Measurements from ENCODE around the gene BMPR1A. TPM values are rescaled to one million over a fixed set of nuclear protein-coding genes. Genes with fewer than 3 reads are reported as not detected.

The BMPR1A gene
- total RNA-seq, 2 donors from 2014 or later = 7.0 to 11.8 TPM

DNA sequence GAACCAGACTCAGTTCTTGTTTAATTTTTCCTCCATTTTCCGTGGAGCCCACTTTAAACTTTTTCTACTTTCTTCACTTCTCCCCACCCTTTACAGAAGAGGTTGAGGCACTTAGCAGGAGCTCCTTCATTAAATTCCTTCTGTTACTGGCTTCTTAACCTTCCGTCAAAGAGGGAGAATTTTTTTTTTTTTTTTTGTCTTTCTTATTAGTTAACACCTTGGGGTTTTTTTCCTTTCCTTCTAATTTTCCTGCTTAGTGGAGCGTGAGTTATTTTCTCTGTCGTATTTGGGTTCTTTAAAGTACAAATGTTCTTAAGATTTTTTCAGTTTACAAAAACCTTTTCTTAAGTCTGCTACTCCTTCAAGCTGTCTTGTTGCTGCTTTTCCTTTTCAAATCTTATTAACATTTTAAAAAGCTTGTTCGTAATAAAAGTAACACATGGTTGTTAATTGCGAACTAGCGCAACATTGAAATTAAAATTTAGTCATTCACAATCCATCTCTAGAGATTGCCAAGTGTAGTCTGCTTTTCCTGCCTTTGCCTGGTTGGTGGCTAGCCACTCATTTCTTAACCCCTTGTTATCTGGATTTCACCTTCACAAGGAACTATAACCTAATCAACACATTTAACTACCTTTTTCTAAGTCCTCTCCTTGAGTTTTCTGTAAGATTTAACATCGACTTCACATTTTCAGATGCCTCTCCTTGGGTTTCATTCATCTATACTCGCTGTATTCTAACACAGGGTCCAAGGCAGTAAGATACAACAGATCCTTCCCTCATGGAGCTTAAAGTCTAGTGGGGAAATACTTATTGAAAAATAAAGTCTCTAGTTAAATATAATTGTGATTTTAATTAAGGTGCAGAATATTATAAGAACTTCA, 2.0 kb downstream of the BMPR1A start:
- ATAC-seq (replicated peaks in 1 of 2) (no peak), DNase-seq (no peak)
- Mint-ChIP-seq H3K4me3 (peak overlapping the region; percentile 88 to 95), H3K9me3 (no peaks in the 10 kb centered on the region), H3K27ac (no peak overlapping the region), H3K4me1 (ENCODE audit: low read depth) (peaks cover 35% of the 10 kb centered on the region), H3K27me3 (ENCODE audit: low read depth) (peaks cover 45% of the 10 kb centered on the region), H3K36me3 (ENCODE audit: insufficient read depth in 2 of 2) (peaks cover 3% of the 10 kb centered on the region in 2 donors)

- Mint-ChIP-seq H3K27ac (peak overlapping the region; percentile 20), H3K27me3 (ENCODE audit: low read depth) (peaks cover 45% of the 10 kb centered on the region), H3K36me3 (ENCODE audit: insufficient read depth in 2 of 2) (peaks cover 3% of the 10 kb centered on the region in 2 donors), H3K4me1 (ENCODE audit: low read depth) (peaks cover 35% of the 10 kb centered on the region), H3K4me3 (peak overlapping the region in 1 of 2 donors; percentile 95), H3K9me3 (no peaks in the 10 kb centered on the region)
- no peak for DNase-seq
- no peak for ATAC-seq (replicated peaks in 1 of 2)
Observed at GRCh38 chr10:86759073-86759672, 2.8 kb downstream of the BMPR1A start.

- Mint-ChIP-seq H3K9me3 (no peaks in the 10 kb centered on the region), H3K4me1 (ENCODE audit: low read depth) (peaks cover 12% of the 10 kb centered on the region), H3K27ac (no peak overlapping the region), H3K4me3 (no peak overlapping the region), H3K27me3 (ENCODE audit: low read depth) (peaks cover 22% of the 10 kb centered on the region), H3K36me3 (ENCODE audit: insufficient read depth in 2 of 2) (no peaks in the 10 kb centered on the region)
- ATAC-seq (replicated peaks in 1 of 2) = no peak
- no peak for DNase-seq
Observed at GRCh38 chr10:86763404-86763803, 7.0 kb downstream of the BMPR1A start.

- DNase-seq = no peak
- no peak for ATAC-seq (replicated peaks in 1 of 2)
- Mint-ChIP-seq H3K4me1 (ENCODE audit: low read depth) (no peaks in the 10 kb centered on the region), H3K9me3 (no peaks in the 10 kb centered on the region), H3K27ac (no peak overlapping the region), H3K36me3 (ENCODE audit: insufficient read depth in 2 of 2) (no peaks in the 10 kb centered on the region), H3K27me3 (ENCODE audit: low read depth) (peaks cover 7% of the 10 kb centered on the region), H3K4me3 (no peak overlapping the region)
Observed at GRCh38 chr10:86765548-86765947, 9.1 kb downstream of the BMPR1A start.

GRCh38 chr10:86768412-86769062, 12.1 kb downstream of the BMPR1A start:
- Mint-ChIP-seq H3K4me1 (ENCODE audit: low read depth) (no peaks in the 10 kb centered on the region), H3K36me3 (ENCODE audit: insufficient read depth in 2 of 2) (no peaks in the 10 kb centered on the region), H3K27ac (no peak overlapping the region), H3K9me3 (no peaks in the 10 kb centered on the region), H3K27me3 (ENCODE audit: low read depth) (no peaks in the 10 kb centered on the region), H3K4me3 (no peak overlapping the region)
- ATAC-seq (replicated peaks in 1 of 2) (no peak), DNase-seq (no peak)

- Mint-ChIP-seq H3K27me3 (ENCODE audit: low read depth) (no peaks in the 10 kb centered on the region), H3K4me3 (no peak overlapping the region), H3K4me1 (ENCODE audit: low read depth) (no peaks in the 10 kb centered on the region), H3K9me3 (no peaks in the 10 kb centered on the region), H3K27ac (no peak overlapping the region), H3K36me3 (ENCODE audit: insufficient read depth in 2 of 2) (no peaks in the 10 kb centered on the region)
- no peak for DNase-seq
- no peak for ATAC-seq (replicated peaks in 1 of 2)
Observed at GRCh38 chr10:86769991-86770390, 13.6 kb downstream of the BMPR1A start.

- no peaks in the 10 kb centered on the region for H3K9me3 Mint-ChIP-seq
- ATAC-seq (replicated peaks in 1 of 2) = no peak
- no peak for DNase-seq
- no peaks in the 10 kb centered on the region for H3K36me3 Mint-ChIP-seq (ENCODE audit: insufficient read depth in 2 of 2)
- no peak overlapping the region for H3K4me3 Mint-ChIP-seq
- H3K27ac Mint-ChIP-seq = no peak overlapping the region
- H3K4me1 Mint-ChIP-seq (ENCODE audit: low read depth) = no peaks in the 10 kb centered on the region
- no peaks in the 10 kb centered on the region for H3K27me3 Mint-ChIP-seq (ENCODE audit: low read depth)
Observed at GRCh38 chr10:86770412-86770960, 14.1 kb downstream of the BMPR1A start.

- Mint-ChIP-seq H3K4me3 (no peak overlapping the region), H3K9me3 (no peaks in the 10 kb centered on the region), H3K27me3 (ENCODE audit: low read depth) (no peaks in the 10 kb centered on the region), H3K27ac (no peak overlapping the region), H3K4me1 (ENCODE audit: low read depth) (no peaks in the 10 kb centered on the region), H3K36me3 (ENCODE audit: insufficient read depth in 2 of 2) (no peaks in the 10 kb centered on the region)
- DNase-seq (no peak), ATAC-seq (replicated peaks in 1 of 2) (no peak)
Observed at GRCh38 chr10:86773498-86773897, 17.1 kb downstream of the BMPR1A start.

GRCh38 chr10:86775056-86775869, 18.8 kb downstream of the BMPR1A start:
- Mint-ChIP-seq H3K27me3 (ENCODE audit: low read depth) (no peaks in the 10 kb centered on the region), H3K27ac (no peak overlapping the region), H3K4me1 (ENCODE audit: low read depth) (no peaks in the 10 kb centered on the region), H3K36me3 (ENCODE audit: insufficient read depth in 2 of 2) (no peaks in the 10 kb centered on the region), H3K4me3 (no peak overlapping the region), H3K9me3 (no peaks in the 10 kb centered on the region)
- no peak for DNase-seq
- peak in 1 of 2 donors; percentile 30 for ATAC-seq (replicated peaks in 1 of 2)

DNA sequence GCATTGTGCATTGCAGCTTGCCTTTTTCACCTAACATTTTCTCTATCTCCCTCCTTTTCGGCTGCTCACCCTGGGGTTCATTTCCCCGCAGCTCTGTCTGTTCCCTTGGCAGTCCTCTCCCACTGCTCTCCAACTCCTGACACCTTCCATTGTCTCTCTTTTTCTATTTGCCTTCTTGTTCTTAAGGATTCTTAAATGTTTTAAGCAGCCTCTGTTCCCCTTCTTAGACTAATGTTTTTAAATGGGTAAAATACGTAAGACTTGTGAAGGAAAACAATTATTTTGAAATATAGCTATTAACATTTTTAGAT, 19.4 kb downstream of the BMPR1A start:
- no peaks in the 10 kb centered on the region for H3K4me1 Mint-ChIP-seq (ENCODE audit: low read depth)
- DNase-seq (no peak), ATAC-seq (replicated peaks in 1 of 2) (no peak)
- H3K4me3 Mint-ChIP-seq = no peak overlapping the region
- H3K9me3 Mint-ChIP-seq = no peaks in the 10 kb centered on the region
- no peaks in the 10 kb centered on the region for H3K36me3 Mint-ChIP-seq (ENCODE audit: insufficient read depth in 2 of 2)
- no peaks in the 10 kb centered on the region for H3K27me3 Mint-ChIP-seq (ENCODE audit: low read depth)
- H3K27ac Mint-ChIP-seq = no peak overlapping the region

DNA sequence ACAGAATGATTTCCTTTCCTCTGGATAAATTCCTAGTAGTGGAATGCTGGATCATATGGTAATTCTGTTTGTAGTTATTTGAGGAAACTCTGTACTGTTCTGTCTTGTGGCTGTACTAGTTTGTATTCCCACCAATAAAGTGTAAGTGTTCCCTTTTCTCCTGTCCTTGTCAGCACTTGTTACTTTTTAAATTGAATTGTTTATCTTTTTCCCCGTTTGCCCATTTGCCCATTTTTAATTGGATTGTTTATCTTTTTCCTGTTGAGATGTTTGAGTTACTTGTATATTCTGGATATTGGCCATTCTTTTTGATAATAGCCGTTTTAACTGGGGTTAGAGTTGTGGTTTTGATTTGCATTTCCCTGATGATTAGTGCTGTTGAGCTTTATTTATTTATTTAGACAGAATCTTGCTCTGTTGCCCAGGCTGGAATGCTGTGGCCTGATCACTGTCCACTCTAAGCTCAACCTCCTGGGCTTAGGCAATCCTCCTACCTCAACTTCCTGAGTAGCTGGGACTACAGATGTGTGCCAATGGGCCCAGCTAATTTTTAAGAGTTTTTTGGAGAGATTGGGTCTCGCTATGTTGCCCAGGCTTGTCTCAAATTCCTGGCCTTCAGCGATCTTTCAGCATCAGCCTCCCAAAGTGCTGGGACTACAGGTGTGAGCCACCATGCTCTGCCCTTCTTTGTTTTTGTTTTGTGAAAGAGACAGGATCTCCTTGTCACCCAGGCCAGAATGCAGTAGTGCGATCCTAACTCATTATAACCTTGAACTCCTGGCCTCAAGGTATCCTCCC, 23.0 kb downstream of the BMPR1A start:
- no peaks in the 10 kb centered on the region for H3K4me1 Mint-ChIP-seq (ENCODE audit: low read depth)
- no peak overlapping the region for H3K27ac Mint-ChIP-seq
- peaks cover 0 to 2% of the 10 kb centered on the region in 2 donors for H3K9me3 Mint-ChIP-seq

More for the DNA sequence above, 23.0 kb downstream of the BMPR1A start:
- ATAC-seq (replicated peaks in 1 of 2) (no peak), DNase-seq (no peak)
- H3K36me3 Mint-ChIP-seq (ENCODE audit: insufficient read depth in 2 of 2) = peaks cover 0 to 2% of the 10 kb centered on the region in 2 donors
- H3K4me3 Mint-ChIP-seq = no peak overlapping the region
- H3K27me3 Mint-ChIP-seq (ENCODE audit: low read depth) = no peaks in the 10 kb centered on the region

All from activated T-cell treated with anti-CD3 and anti-CD28 coated beads, Interleukin-2, amount 50 U/mL, for 72 hours (primary cell).